ENCODE data around the gene ROBO1. TPM values are rescaled to one million over a fixed set of nuclear protein-coding genes. Genes with fewer than 3 reads are reported as not detected.

The ROBO1 gene
- total and polyA plus RNA-seq, 2 of the 13 experiments (the other 11 are each of a cell fraction or from before 2014, with no cell fraction given) = 52.2 to 71.0 TPM

- no peak overlapping the region for H3K27ac ChIP-seq (ENCODE audit: extremely low read length, insufficient read depth, low read length)
- no peaks in the 10 kb centered on the region for H3K27me3 ChIP-seq (ENCODE audit: control insufficient read depth in 1 of 2, insufficient read depth in 2 of 2, low read length in 2 of 2)
- CTCF ChIA-PET (ENCODE audit: low intra/inter-chr PET ratio, low total read pairs) = no interaction called here
- intact Hi-C loops (cut with micrococcal nuclease; ENCODE audit: unreplicated experiment) = loop anchor here (10.0 kb wide), 1 partner anchor 1713 kb away; no protein-coding TSS in a partner anchor
- POLR2A ChIA-PET = no interaction called here
- WGBS (ENCODE audit: low lambda C conversion rate) = 38% methylated on average over 2 of the region's 2 CpGs
- H4K20me1 ChIP-seq (ENCODE audit: insufficient read depth, low read length) = no peaks in the 10 kb centered on the region
- ATAC-seq (no peak), FAIRE-seq (no peak), DNase-seq (ENCODE audit: low spot score) (no peak)
- no peaks in the 10 kb centered on the region for H3K36me3 ChIP-seq (replicated peaks in 1 of 2; ENCODE audit: control insufficient read depth in 1 of 2, insufficient read depth in 2 of 2, low read length in 2 of 2)
- H3K4me3 ChIP-seq (replicated peaks in 1 of 3; ENCODE audit: insufficient read depth in 1 of 3, low read depth in 2 of 3, low read length in 3 of 3) = no peak overlapping the region
- no peak overlapping the region for H3K9ac ChIP-seq (ENCODE audit: insufficient read depth, low read depth, low read length)
- no peaks in the 10 kb centered on the region for H3K79me2 ChIP-seq (ENCODE audit: insufficient read depth, low read length)
- no TSS peak for BruUV-seq (replicated peaks)
- in situ Hi-C loops (cut with HindIII; ENCODE audit: extremely low pct_ligation_motif_present, low pct_unique_long_range_greater_than_20kb) = no loop called here
- H3K4me2 ChIP-seq (ENCODE audit: low read depth, low read length) = no peak overlapping the region
- H3K4me1 ChIP-seq (ENCODE audit: insufficient read depth, low read length) = no peaks in the 10 kb centered on the region
- H2AFZ ChIP-seq (ENCODE audit: low read length) = no peak overlapping the region
- no peaks in the 10 kb centered on the region for H3K9me3 ChIP-seq (ENCODE audit: low read length)
- no peak for TF ChIP-seq ZSCAN25 (CRISPR knock-in tag; IDR thresholded peaks at IDR 0.05)
- TF ChIP-seq ZNF513 (CRISPR knock-in tag; conservative IDR thresholded peaks at IDR 0.05) = no peak
- TF ChIP-seq TFAP4 (IDR thresholded peaks at IDR 0.05; ENCODE audit: borderline replicate concordance, low read depth) = no peak
- TF ChIP-seq JUND (CRISPR knock-in tag; IDR thresholded peaks at IDR 0.05) = no peak
Measured at GRCh38 chr3:79038057-79038456, 729.7 kb downstream of the ROBO1 start.

- H3K4me3 ChIP-seq (replicated peaks in 1 of 3; ENCODE audit: insufficient read depth in 1 of 3, low read depth in 2 of 3, low read length in 3 of 3) = no peak overlapping the region
- no peaks in the 10 kb centered on the region for H3K27me3 ChIP-seq (ENCODE audit: control insufficient read depth in 1 of 2, insufficient read depth in 2 of 2, low read length in 2 of 2)
- no peaks in the 10 kb centered on the region for H4K20me1 ChIP-seq (ENCODE audit: insufficient read depth, low read length)
- H3K79me2 ChIP-seq (ENCODE audit: insufficient read depth, low read length) = no peaks in the 10 kb centered on the region
- DNase-seq (ENCODE audit: low spot score) = peak; percentile 52
- no peak overlapping the region for H3K27ac ChIP-seq (ENCODE audit: extremely low read length, insufficient read depth, low read length)
- POLR2A ChIA-PET = interaction anchor here (1.8 kb wide), 1 partner anchor 14 kb away, joined by 7 read pairs; no protein-coding TSS in a partner anchor
- H2AFZ ChIP-seq (ENCODE audit: low read length) = no peak overlapping the region
- BruUV-seq (replicated peaks) = no TSS peak
- in situ Hi-C loops (cut with HindIII; ENCODE audit: extremely low pct_ligation_motif_present, low pct_unique_long_range_greater_than_20kb) = no loop called here
- ATAC-seq = peak; percentile 66
- H3K4me2 ChIP-seq (ENCODE audit: low read depth, low read length) = no peak overlapping the region
- no peak overlapping the region for H3K9ac ChIP-seq (ENCODE audit: insufficient read depth, low read depth, low read length)
- intact Hi-C loops (cut with micrococcal nuclease; ENCODE audit: unreplicated experiment) = loop anchor here (1.0 to 10.0 kb wide), 3 partner anchors 46 to 1708 kb away; no protein-coding TSS in a partner anchor
- peak; percentile 53 for FAIRE-seq
- peaks cover 23% of the 10 kb centered on the region for H3K4me1 ChIP-seq (ENCODE audit: insufficient read depth, low read length)
- CTCF ChIA-PET (ENCODE audit: low intra/inter-chr PET ratio, low total read pairs) = interaction anchor here (1.1 to 4.7 kb wide), 2 partner anchors 373 to 469 kb away, joined by 3 to 51 read pairs; no protein-coding TSS in a partner anchor
- no peaks in the 10 kb centered on the region for H3K36me3 ChIP-seq (replicated peaks in 1 of 2; ENCODE audit: control insufficient read depth in 1 of 2, insufficient read depth in 2 of 2, low read length in 2 of 2)
- H3K9me3 ChIP-seq (ENCODE audit: low read length) = no peaks in the 10 kb centered on the region
- TF ChIP-seq AKAP8 (CRISPR knock-in tag; IDR thresholded peaks at IDR 0.05) (no peak), ZNF567 (CRISPR knock-in tag; IDR thresholded peaks at IDR 0.05; ENCODE audit: borderline replicate concordance) (no peak), KAT2B (IDR thresholded peaks at IDR 0.05; ENCODE audit: borderline replicate concordance, low read depth, low read length) (no peak), ZNF883 (CRISPR knock-in tag; IDR thresholded peaks at IDR 0.05; ENCODE audit: not compliant biosample characterization) (no peak), ZNF274 (CRISPR knock-in tag; IDR thresholded peaks at IDR 0.05) (no peak), MEIS2 (CRISPR knock-in tag; IDR thresholded peaks at IDR 0.05) (no peak), ZNF800 (CRISPR knock-in tag; IDR thresholded peaks at IDR 0.05) (no peak), STAG1 (CRISPR knock-in tag; IDR thresholded peaks at IDR 0.05) (peak; percentile 90), ZNF775 (CRISPR knock-in tag; IDR thresholded peaks at IDR 0.05; ENCODE audit: borderline replicate concordance) (no peak), RAD21 (CRISPR knock-in tag; IDR thresholded peaks at IDR 0.05) (peak; percentile 64; the same call in 1 of the 2 replicates), ZNF260 (CRISPR knock-in tag; IDR thresholded peaks at IDR 0.05; ENCODE audit: borderline replicate concordance, low read depth) (no peak)
Measured at GRCh38 chr3:79032686-79033318, 735.0 kb downstream of the ROBO1 start.
